ENCODE measurements around the gene MORN1.

MORN1 gene

GRCh38 chr1:2324553-2325366, 66.6 kb downstream of the MORN1 start:
- no peaks in the 10 kb centered on the region for H3K4me1 Mint-ChIP-seq (ENCODE audit: low read depth)
- no peak for DNase-seq (ENCODE audit: low spot score)
- H3K9me3 Mint-ChIP-seq = no peaks in the 10 kb centered on the region
- peak overlapping the region; percentile 81 for H3K27ac Mint-ChIP-seq
- H3K27me3 Mint-ChIP-seq (ENCODE audit: low read depth) = peaks cover 3% of the 10 kb centered on the region
- peaks cover 1% of the 10 kb centered on the region for H3K36me3 Mint-ChIP-seq (ENCODE audit: low read depth)
- no peak overlapping the region for H3K4me3 Mint-ChIP-seq

- Mint-ChIP-seq H3K27ac (no peak overlapping the region), H3K9me3 (no peaks in the 10 kb centered on the region), H3K36me3 (ENCODE audit: low read depth) (peaks cover 1% of the 10 kb centered on the region), H3K4me1 (ENCODE audit: low read depth) (no peaks in the 10 kb centered on the region), H3K27me3 (ENCODE audit: low read depth) (peaks cover 3% of the 10 kb centered on the region), H3K4me3 (no peak overlapping the region)
- no peak for DNase-seq (ENCODE audit: low spot score)
These were observed 67.8 kb downstream of the MORN1 start for GRCh38 chr1:2323451-2323974.

GRCh38 chr1:2322581-2323211, 68.7 kb downstream of the MORN1 start:
- Mint-ChIP-seq H3K27ac (no peak overlapping the region), H3K4me3 (no peak overlapping the region), H3K36me3 (ENCODE audit: low read depth) (peaks cover 1% of the 10 kb centered on the region), H3K27me3 (ENCODE audit: low read depth) (peaks cover 3% of the 10 kb centered on the region), H3K9me3 (no peaks in the 10 kb centered on the region), H3K4me1 (ENCODE audit: low read depth) (no peaks in the 10 kb centered on the region)
- DNase-seq (ENCODE audit: low spot score) = no peak

GRCh38 chr1:2322065-2322571, 69.2 kb downstream of the MORN1 start:
- H3K36me3 Mint-ChIP-seq (ENCODE audit: low read depth) = peaks cover 1% of the 10 kb centered on the region
- peaks cover under 1% of the 10 kb centered on the region for H3K4me1 Mint-ChIP-seq (ENCODE audit: low read depth)
- H3K4me3 Mint-ChIP-seq = no peak overlapping the region
- no peak for DNase-seq (ENCODE audit: low spot score)
- H3K27me3 Mint-ChIP-seq (ENCODE audit: low read depth) = peaks cover 3% of the 10 kb centered on the region
- no peaks in the 10 kb centered on the region for H3K9me3 Mint-ChIP-seq
- no peak overlapping the region for H3K27ac Mint-ChIP-seq

GRCh38 chr1:2320760-2321667, 70.3 kb downstream of the MORN1 start:
- no peak for DNase-seq (ENCODE audit: low spot score)
- no peaks in the 10 kb centered on the region for H3K9me3 Mint-ChIP-seq
- H3K27me3 Mint-ChIP-seq (ENCODE audit: low read depth) = peaks cover 3% of the 10 kb centered on the region
- no peak overlapping the region for H3K4me3 Mint-ChIP-seq
- H3K27ac Mint-ChIP-seq = no peak overlapping the region
- H3K36me3 Mint-ChIP-seq (ENCODE audit: low read depth) = peaks cover 1% of the 10 kb centered on the region
- peaks cover 2% of the 10 kb centered on the region for H3K4me1 Mint-ChIP-seq (ENCODE audit: low read depth)

DNA sequence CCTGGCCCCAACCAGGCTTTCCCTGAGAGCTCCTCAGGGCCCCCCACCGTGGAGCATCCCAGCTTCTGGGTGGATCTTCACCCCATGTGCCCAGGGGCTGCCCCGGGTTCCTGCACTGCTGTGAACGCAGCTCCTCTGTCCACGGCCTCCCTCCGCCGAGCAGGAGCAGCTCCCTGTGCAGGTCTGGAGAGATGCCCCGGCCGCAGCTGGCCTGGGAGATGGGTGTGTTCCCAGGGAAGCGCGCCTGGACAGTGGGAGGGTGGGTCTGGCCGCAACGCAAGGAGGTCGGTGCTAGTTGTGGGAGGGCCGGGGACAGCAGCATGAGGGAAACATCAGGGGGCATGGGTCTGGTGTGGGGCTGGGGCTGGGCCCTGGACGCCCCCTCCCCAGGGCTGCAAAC, 71.3 kb downstream of the MORN1 start:
- Mint-ChIP-seq H3K4me3 (no peak overlapping the region), H3K9me3 (no peaks in the 10 kb centered on the region), H3K27me3 (ENCODE audit: low read depth) (peaks cover under 1% of the 10 kb centered on the region), H3K27ac (no peak overlapping the region), H3K4me1 (ENCODE audit: low read depth) (peaks cover 2% of the 10 kb centered on the region), H3K36me3 (ENCODE audit: low read depth) (peaks cover under 1% of the 10 kb centered on the region)
- DNase-seq (ENCODE audit: low spot score) = no peak

DNA sequence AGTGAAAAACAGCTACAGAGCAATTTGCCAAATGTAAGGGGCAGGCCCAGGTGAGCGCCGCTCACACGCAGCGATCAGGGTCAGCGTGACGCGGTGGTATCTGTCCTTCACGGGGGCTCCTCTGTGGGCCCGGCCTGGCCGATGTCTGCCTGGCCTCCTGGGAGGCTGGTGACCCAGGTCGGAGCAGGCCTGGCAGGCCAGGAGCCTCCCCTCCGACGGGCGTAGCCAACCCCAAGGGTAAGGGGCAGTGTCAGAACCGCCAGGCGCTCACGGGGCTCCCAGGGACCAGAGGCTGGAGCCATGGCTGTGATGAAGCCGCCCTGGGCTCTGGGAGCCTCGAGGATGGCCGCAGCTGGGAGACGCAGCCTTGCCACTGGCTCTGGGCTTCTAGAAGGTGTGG, 72.1 kb downstream of the MORN1 start:
- DNase-seq (ENCODE audit: low spot score) = no peak
- Mint-ChIP-seq H3K9me3 (no peaks in the 10 kb centered on the region), H3K4me3 (no peak overlapping the region), H3K36me3 (ENCODE audit: low read depth) (no peaks in the 10 kb centered on the region), H3K27ac (no peak overlapping the region), H3K27me3 (ENCODE audit: low read depth) (no peaks in the 10 kb centered on the region), H3K4me1 (ENCODE audit: low read depth) (peaks cover 2% of the 10 kb centered on the region)

DNA sequence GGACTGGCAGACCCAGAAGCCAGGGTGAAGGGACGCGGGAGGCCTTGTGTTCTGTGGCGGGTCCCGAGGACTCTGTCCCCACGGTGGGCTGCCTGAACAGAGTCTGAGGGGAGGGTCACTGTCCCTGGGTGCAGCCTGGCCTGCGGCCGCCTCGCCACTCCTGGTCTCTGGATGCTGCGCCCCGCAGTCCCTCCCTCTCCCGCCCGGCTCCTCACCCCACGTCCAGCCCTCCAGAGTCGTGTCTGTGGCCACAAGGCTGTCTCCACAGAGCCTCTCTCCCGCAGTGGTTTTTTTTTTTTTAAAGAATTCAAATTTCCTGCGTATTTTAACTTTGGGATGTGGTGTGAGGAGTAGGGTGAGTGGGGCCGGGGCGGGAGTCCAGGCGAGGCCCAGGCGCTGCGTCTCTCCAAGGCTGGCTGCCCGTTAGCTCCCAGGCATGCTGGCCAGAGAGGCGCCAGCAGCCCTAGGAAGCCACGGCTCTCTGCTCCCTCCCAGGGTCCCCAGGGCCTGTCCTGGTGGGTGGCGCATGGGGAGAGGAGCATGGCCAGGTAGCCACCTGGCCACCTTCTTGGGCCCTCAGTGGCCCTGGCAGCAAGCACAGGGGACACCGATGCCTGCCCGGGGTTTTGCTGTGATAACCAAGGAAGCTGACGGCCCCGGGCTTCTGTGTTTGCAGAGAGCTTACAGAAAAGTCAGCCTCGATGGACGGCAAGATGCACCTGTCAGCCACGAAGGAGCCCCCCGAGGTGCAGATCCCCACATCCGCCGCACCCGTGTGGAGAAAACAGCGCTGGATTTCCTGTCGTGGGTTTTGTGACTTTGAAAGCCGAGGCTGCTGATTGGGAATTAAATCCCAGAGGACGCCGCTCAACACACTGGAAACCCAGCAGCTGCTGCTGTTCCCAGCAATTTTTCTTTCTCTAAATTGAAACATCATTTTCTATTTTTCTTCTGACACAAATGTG, 72.8 kb downstream of the MORN1 start:
- DNase-seq (ENCODE audit: low spot score) = no peak

DNA sequence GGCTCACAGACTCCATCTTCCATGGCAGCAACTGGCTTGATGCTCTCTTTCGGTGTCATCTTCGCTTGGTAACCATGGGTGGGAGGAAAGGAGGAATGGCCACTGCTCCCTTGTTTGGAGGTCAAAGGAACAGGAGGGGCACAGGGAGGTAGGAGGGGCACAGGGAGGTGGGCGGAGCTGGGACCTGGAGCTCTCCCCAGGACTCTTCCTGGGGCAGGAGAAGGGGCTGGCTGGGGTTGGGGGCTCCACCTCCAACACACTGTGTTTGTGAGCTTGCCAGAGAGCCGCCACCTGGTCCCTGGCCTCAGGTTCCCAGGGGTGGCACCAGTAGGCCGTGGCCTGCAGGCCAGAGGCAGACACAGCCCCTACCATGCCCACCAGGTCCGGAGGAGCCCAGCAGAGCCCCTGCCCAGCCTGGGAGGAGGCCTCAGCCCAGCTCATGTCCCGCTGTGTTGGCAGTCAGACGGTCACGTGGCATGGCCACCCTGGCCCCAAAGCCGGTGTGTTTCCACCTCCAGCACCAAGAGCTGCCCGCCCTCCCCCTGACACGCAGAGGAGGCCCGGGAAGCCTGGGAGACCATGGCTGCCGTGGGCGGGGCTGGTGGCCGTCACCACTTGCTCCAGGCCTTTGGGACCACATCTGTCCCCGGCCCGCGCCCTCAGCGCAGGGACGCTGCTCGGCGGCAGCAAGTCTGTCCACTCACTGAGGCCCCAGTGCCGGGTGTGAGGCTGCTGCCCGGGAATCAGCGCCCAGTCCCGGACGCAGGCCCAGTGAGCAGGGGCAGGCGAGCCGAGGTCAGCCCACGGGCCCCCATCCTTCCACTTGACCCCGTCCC, 73.9 kb downstream of the MORN1 start:
- no peaks in the 10 kb centered on the region for H3K36me3 Mint-ChIP-seq (ENCODE audit: low read depth)
- H3K27me3 Mint-ChIP-seq (ENCODE audit: low read depth) = no peaks in the 10 kb centered on the region
- DNase-seq (ENCODE audit: low spot score) = no peak
- H3K4me3 Mint-ChIP-seq = no peak overlapping the region
- peak overlapping the region; percentile 61 for H3K27ac Mint-ChIP-seq
- H3K9me3 Mint-ChIP-seq = no peaks in the 10 kb centered on the region
- H3K4me1 Mint-ChIP-seq (ENCODE audit: low read depth) = peaks cover 2% of the 10 kb centered on the region

More for the DNA sequence above, 72.8 kb downstream of the MORN1 start:
- no peak overlapping the region for H3K4me3 Mint-ChIP-seq
- no peaks in the 10 kb centered on the region for H3K9me3 Mint-ChIP-seq
- H3K36me3 Mint-ChIP-seq (ENCODE audit: low read depth) = no peaks in the 10 kb centered on the region
- H3K4me1 Mint-ChIP-seq (ENCODE audit: low read depth) = peaks cover 2% of the 10 kb centered on the region
- no peak overlapping the region for H3K27ac Mint-ChIP-seq
- no peaks in the 10 kb centered on the region for H3K27me3 Mint-ChIP-seq (ENCODE audit: low read depth)

GRCh38 chr1:2316451-2316961, 74.8 kb downstream of the MORN1 start:
- Mint-ChIP-seq H3K36me3 (ENCODE audit: low read depth) (no peaks in the 10 kb centered on the region), H3K4me3 (no peak overlapping the region), H3K4me1 (ENCODE audit: low read depth) (peaks cover 5% of the 10 kb centered on the region), H3K27me3 (ENCODE audit: low read depth) (no peaks in the 10 kb centered on the region), H3K9me3 (no peaks in the 10 kb centered on the region), H3K27ac (no peak overlapping the region)
- no peak for DNase-seq (ENCODE audit: low spot score)

DNA sequence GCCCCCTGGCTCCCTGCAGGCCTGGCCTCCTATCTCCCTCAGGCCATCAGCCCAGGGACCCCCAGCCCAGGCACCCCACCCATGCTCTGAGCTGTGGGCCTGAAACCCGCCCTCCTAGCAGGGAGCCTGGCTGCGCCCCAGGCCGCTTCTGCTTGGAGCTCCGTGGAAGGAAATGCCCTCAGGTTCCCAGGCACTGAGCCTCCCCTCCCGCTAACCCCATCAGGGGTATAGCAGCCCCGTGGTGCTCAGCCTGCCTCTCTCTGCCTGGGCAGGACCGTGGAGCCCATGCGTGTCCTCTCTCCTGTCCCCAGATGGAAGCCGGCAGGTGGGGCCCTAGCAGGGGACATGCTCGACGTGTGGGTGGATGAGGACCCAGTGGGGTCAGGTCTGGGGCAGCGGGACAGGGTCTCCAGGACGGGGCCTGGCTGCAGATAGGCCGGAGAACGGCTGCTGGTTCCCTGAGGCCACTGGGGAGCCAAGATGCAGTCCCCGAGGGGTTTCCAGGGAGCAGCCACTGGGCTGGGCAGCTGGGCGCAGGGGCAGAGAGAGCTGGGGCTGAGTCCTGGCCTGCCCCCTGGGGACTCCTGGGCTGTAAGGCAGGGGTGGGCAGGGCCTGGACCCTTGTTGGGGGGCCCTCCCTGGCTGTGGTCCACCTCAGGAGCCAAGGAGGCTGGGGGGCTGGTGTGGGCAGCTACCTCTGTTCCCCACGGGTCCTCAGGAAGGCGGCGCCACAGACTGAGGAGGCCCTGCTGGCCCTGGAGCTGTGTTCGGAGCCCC, 75.5 kb downstream of the MORN1 start:
- DNase-seq (ENCODE audit: low spot score) = no peak
- Mint-ChIP-seq H3K4me1 (ENCODE audit: low read depth) (peaks cover 5% of the 10 kb centered on the region), H3K36me3 (ENCODE audit: low read depth) (no peaks in the 10 kb centered on the region), H3K9me3 (no peaks in the 10 kb centered on the region), H3K4me3 (peak overlapping the region; percentile 59), H3K27me3 (ENCODE audit: low read depth) (no peaks in the 10 kb centered on the region), H3K27ac (peak overlapping the region; percentile 36)

Data from T-helper 2 cell treated with Interferon-gamma antibody and Interleukin-4, amounts not matched to agents 5 μg/mL and 100 μg/mL, for 36 hours (primary cell).